GM21737 (cell line): Measurements from ENCODE around the gene YIPF2.

Source experiments
- ATAC-seq: cut with Tn5 transposase; IDR thresholded peaks from one replicate; pipeline ENCODE4 v1.9.1; 2021; ENCODE audit warnings: mild to moderate bottlenecking, moderate library complexity; ENCODE audit not compliant: unreplicated experiment

YIPF2 gene

GRCh38 chr19:10912619-10913018 lies 15.8 kb downstream of the YIPF2 start:
- no peak for ATAC-seq

GRCh38 chr19:10911579-10912363 lies 16.7 kb downstream of the YIPF2 start:
- ATAC-seq = no peak

GRCh38 chr19:10908380-10908960 lies 20.0 kb downstream of the YIPF2 start:
- ATAC-seq = no peak

GRCh38 chr19:10907925-10908324 lies 20.5 kb downstream of the YIPF2 start:
- ATAC-seq = no peak

GRCh38 chr19:10899151-10899653 lies 29.2 kb downstream of the YIPF2 start:
- no peak for ATAC-seq

GRCh38 chr19:10898633-10899032 lies 29.8 kb downstream of the YIPF2 start:
- no peak for ATAC-seq

- no peak for ATAC-seq
Observed at GRCh38 chr19:10896851-10897526, 31.4 kb downstream of the YIPF2 start.

- ATAC-seq = no peak
Observed at GRCh38 chr19:10895920-10896319, 32.5 kb downstream of the YIPF2 start.

GRCh38 chr19:10895363-10895762 lies 33.1 kb downstream of the YIPF2 start:
- ATAC-seq = no peak

- ATAC-seq = no peak
Observed at GRCh38 chr19:10894911-10895213, 33.6 kb downstream of the YIPF2 start.

- ATAC-seq = no peak
Observed at GRCh38 chr19:10892256-10892655, 36.2 kb downstream of the YIPF2 start.

GRCh38 chr19:10891405-10892086 lies 36.9 kb downstream of the YIPF2 start:
- ATAC-seq = no peak

GRCh38 chr19:10889880-10890279 lies 38.6 kb downstream of the YIPF2 start:
- ATAC-seq = no peak

- ATAC-seq = no peak
Observed at GRCh38 chr19:10888421-10888866, 40.0 kb downstream of the YIPF2 start.

GRCh38 chr19:10887616-10888367 lies 40.6 kb downstream of the YIPF2 start:
- ATAC-seq = no peak

GRCh38 chr19:10885201-10886169 lies 43.0 kb downstream of the YIPF2 start:
- no peak for ATAC-seq

- ATAC-seq = no peak
Observed at GRCh38 chr19:10884274-10884673, 44.2 kb downstream of the YIPF2 start.

- ATAC-seq = no peak
Observed at GRCh38 chr19:10882108-10882457, 46.4 kb downstream of the YIPF2 start.

GRCh38 chr19:10881403-10882107 lies 46.9 kb downstream of the YIPF2 start:
- no peak for ATAC-seq
